GM21381 (cell line): ENCODE measurements around the gene CHORDC1.
"Not testable (repeated sequence)": the region's sequence is repeated elsewhere in the genome, so short reads cannot be mapped to it uniquely, and the experiment has no call there.

Source experiments
- ATAC-seq: cut with Tn5 transposase; IDR thresholded peaks from one replicate; pipeline ENCODE4 v1.9.1; 2021; ENCODE audit warnings: mild to moderate bottlenecking, moderate library complexity; ENCODE audit not compliant: unreplicated experiment

Gene CHORDC1

DNA sequence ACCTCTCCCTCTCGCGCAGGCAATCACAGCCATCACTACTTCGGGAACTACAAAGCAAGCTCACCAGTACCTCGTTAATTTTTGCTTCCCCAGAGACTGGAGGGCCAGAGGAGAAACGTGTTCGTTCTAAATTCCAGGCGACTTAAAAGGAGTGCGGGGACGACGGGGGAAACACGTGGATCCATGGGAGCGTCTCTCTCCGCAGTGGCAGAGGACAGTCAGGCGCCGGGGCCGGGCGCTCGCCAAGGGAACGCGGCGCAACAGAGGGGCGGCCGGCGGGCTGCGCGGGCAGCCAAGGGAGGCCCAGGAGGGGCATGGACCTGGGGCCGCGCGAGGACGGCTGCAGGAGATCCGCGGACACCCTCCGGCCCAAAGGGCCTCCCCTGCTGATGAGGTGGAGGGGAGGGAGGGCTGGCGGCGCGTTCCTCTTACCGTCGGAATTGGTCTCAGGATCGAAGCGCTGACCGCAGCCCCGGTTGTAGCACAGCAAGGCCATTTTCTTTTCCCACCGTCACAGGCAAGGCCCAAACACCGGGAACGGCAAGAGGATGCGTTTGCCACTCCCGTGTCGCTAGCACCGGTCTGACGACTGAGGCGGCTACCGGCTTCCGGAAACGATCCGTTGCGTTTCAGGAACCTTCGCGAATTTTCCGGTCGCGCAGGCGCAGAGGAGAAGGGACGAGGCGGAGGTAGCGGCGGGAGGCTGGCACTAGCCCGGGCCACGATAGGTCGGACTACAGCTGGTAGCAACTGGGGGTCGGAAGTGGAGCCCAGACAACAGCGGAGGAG, at the start of gene CHORDC1:
Gene CHORDC1, minus strand, starts transcription at position 591 of the 789 bp plus-strand sequence. Its CDS starts 95 bp downstream, at position 496.
- peak; percentile 92 for ATAC-seq

GRCh38 chr11:90257158-90257525, 34.3 kb upstream of the CHORDC1 start:
- ATAC-seq: no peak

DNA sequence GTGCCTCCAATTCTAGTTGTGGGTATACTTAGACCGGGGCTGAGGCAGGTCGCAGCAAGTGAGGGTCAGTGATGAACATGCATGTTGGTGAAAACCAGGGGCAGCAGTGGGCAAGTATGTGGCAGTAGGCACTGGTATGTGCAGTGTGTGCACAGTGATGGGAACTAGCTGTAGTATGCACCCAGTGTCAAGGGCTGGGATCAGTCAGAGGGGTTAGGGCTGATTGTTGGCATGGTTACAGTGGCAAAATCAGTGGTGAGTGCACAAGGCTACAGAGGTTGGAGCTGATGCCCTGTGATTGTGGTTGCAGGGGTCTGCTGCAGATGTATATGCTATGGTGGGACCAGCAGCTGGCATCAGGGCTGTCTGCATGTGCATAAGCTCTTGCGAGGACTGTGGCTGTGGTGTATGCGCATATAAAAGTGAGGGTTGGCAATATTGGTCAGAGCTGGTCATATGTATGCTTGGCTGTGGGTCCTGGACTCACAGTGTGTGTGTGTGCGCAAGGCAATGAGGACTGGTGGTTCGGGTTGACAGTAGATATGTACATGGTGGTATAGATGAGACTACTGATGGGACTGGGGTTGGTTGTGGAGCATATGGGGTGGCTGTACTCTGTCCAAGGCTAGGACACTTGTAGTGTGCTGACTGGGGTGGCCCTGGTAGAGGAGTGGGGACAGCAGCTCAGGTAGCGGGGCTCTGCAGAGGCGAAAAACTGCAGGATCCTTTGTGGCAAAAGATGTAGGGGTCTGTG, 33.7 kb upstream of the CHORDC1 start:
- no peak for ATAC-seq

GRCh38 chr11:90254065-90254464, 31.2 kb upstream of the CHORDC1 start:
- ATAC-seq: no peak

GRCh38 chr11:90252053-90252452, 29.2 kb upstream of the CHORDC1 start:
- ATAC-seq: no peak

DNA sequence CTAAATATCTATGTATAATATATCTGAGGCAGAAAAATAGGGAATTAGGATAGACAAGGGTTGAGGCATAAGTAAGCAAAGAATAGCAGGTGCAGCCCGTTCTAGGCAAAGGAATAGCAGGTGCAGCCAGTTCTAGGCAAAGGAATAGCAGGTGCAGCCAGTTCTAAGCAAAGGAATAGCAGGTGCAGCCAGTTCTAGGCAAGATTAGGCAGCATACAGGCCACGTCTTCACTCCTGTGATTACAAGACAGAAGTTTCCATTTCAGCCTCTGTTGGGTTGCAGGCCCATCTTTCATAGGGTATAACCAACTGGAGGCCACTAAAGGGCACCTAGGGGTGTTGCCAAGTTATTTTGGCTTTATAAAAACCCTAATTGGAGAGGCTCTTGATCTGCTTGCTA, 28.8 kb upstream of the CHORDC1 start:
- ATAC-seq: no peak

DNA sequence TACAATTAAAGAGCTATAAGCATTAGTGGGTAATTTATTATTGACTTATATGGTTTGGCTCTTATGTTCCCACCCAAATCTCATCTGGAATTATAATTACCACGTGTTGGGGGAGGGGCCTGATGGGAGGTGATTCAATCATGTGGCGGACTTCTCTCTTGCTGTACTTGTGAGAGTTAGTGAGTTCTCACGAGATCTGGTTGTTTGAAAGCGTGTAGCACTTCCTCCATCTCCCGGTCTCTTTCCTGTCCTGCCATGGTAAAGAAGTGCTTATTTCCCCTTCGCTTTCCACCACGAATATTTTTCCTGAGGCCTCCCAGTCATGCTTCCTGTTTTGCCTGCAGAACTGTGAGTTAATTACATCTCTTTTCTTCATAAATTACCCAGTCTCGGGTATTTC, 28.1 kb upstream of the CHORDC1 start:
- no peak for ATAC-seq

DNA sequence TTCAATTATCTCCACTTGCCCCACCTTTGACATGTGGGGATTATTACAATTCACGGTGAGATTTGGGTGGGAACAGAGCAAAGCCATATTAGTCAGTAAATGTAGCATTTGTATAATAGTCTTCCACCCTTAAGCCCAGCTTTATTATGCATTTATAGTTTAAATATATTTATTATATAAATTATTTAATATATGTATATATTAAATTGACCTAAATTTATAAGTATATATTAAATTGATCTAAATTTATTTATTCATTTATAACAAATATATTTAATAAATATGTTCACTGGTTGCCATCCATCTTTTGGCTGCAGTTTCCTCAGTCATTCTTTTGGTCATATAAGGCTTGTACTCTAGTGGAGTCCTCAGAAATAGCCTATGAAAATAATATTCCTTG, 23.6 kb upstream of the CHORDC1 start:
- ATAC-seq: no peak

DNA sequence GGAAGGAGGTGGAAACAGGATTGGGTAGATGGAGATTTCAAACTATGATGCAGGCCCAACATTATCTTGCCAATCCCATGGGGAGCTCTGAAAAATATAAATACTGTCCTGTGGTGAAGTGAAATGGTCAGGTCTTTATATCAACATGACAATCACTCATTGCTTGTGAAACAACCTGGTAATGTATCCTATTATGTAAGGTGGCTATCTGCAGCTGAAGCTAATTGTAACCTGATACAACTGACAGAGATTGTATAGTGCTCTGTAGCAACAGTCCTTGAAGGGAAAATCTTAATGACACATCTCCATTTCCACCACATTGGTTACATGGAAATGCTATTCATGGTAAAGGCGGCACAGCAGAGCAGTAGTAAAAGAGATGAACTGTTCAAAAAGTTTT, 20.7 kb upstream of the CHORDC1 start:
- ATAC-seq: no peak

GRCh38 chr11:90242894-90243416, 20.1 kb upstream of the CHORDC1 start:
- ATAC-seq: no peak

- ATAC-seq: no peak
These were observed 18.6 kb upstream of the CHORDC1 start for GRCh38 chr11:90241414-90241813.

DNA sequence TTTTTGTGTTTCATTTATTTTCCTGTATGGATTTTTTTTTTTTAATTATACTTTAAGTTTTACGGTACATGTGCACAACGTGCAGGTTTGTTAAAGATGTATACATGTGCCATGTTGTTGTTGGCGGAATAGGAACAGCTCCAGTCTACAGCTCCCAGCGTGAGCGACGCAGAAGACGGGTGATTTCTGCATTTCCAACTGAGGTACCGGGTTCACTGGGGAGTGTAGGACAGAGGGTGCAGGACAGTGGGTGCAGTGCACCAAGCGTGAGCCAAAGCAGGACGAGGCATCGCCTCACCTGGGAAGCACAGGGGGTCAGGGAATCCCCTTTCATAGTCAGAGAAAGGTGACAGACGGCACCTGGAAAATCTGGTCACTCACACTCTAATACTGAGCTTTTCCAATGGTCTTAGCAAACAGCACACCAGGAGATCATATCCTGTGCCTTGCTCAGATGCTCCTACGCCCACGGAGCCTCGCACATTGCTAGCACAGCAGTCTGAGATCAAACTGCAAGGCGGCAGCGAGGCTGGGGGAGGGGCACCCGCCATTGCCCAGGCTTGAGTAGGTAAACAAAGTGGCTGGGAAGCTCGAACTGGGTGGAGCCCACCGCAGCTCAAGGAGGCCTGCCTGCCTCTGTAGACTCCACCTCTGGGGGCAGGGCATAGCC, 17.3 kb upstream of the CHORDC1 start:
- ATAC-seq: not testable (repeated sequence)

DNA sequence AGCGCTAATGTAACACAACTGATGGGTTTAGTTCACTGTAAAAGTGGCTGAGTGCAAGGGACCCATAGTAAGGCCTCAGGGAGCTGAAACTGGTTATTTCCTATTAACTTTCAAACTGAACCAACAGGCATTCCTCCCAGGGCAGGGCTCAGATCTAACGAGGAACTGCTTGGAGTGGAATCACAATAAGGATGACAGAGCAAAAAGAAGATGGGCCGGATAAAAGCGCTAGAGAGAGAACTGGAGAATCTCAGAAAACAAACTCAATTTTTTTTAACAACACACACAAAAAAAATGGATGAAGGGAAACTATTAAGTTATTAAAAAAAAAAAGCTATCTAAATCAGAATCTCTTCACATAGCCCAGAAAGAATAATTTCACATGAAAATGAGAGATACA, 14.2 kb upstream of the CHORDC1 start:
- ATAC-seq: no peak

DNA sequence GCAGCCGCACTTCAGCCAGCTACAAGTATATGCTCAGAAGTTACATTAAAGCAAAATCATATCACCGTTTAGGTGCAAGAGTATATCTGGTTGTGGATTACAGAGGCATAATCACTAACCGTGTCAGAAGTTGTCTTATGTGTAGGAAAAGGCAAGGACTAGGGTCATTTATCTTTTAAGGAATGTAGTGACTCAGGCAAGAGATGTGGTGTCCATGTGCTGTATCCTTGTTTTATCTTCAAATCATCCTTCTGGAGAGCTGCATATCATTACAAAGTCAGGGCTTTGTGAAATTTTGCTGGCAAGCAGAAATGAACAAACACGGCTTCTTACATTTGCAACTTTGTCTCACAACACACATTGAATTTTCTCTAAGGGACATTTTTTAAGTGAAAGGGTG, 12.7 kb upstream of the CHORDC1 start:
- no peak for ATAC-seq

GRCh38 chr11:90234977-90235376, 12.1 kb upstream of the CHORDC1 start:
- ATAC-seq: no peak

- no peak for ATAC-seq
These were observed 6.9 kb upstream of the CHORDC1 start for GRCh38 chr11:90229791-90230190.

DNA sequence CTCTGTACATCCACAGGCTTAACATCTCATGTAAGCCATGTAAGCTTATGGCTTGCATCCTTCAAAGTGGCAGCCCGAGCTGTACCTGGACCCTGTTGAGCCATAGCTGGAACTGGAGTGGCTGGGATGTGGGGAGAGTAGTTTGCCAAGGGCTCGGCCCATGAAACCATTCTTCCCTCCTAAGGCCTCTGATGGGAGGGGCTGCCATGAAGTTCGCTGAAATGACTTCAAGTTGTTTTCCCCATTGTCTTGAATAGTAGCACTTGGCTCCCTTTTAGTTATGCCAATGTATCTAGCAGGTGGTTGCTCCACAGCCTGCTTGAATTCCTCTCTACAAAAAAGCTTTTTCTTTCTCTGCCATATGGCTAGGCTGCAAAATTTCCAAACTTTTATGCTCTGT, 5.2 kb upstream of the CHORDC1 start:
- no peak for ATAC-seq

DNA sequence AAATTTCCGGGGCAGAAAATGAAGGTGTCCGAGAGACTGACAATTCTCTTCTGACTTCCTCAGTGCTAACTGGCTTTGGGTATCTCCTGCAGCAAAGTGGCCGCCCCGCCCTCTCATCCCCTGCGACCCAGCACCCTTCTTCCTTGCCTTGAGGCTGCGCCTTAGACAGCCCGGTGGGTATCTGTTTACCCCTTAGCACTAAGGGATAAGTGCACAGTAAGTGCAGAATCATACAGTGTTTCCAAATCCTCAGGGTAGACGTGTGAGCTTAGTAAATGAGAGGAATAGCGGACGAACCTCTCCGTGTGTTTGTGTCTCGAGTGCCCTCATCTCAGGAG, 368 bp upstream of the CHORDC1 start:
- ATAC-seq: peak; percentile 47

DNA sequence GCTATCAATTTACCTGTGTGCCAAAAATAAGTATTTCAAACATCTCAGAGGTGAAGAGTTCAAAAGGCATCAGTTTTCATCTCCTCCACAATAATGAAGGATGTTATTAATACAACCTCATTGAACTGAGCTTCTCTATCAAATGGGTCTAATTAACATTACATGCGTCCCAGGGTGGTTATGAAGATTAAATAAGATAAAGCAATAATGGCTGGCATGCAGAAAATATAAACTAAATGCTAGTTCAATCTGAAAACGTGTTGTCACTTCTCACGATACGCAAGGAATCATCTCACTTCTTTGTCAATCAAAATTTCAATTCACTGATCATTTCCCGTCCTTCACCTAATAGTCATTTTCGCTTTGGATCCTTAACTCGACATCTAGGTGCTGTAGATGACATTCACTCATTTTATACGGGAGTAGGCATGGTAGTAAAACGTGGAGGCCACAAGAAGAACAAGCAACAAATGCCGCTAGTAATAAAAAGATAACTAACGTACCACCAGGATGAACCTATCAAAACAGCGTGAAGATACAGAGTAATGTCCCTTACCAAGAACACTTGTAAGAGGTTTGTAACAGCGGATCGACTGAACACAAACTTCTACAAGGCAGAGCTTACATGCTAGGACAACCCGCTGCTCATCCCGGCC, 918 bp downstream of the CHORDC1 start:
- ATAC-seq: peak; percentile 13

- ATAC-seq: no peak
These were observed 2.5 kb downstream of the CHORDC1 start for GRCh38 chr11:90220391-90220790.

- no peak for ATAC-seq
These were observed 3.4 kb downstream of the CHORDC1 start for GRCh38 chr11:90219438-90219837.
